Heart left ventricle (tissue), 13 donors: ENCODE data around the gene PRKX.

Source experiments
- POLR2A ChIP-seq, 2 donors: fragments of 450-650 bp; IDR thresholded peaks; one replicate each; pipeline ENCODE4 v1.6.1; 2017; ENCODE audit warnings: antibody characterized with exemption in 2 of 2, mild to moderate bottlenecking in 2 of 2, moderate library complexity in 2 of 2
- TF ChIP-seq, protein P1 (sequence below), 12 donors: fragments of 200-600 bp; sonication (generic) in 4 of 12; IDR thresholded peaks; one replicate each; pipeline versions ENCODE4 v1.5.0 to v1.8.0; 2018 to 2022; ENCODE audit warnings: antibody characterized with exemption in 12 of 12, mild to moderate bottlenecking in 5 of 12
- donor health status: ischemic (EF 13 %, LVEDD 7.1; RV severe dilation, severe dysfunction).
- donor health status: DM: no; HTN: yes; CAD: no.
- donor health status: DM: no; HTN: no; CAD: no.
- donor health status: ischemic (EF 25% LVEDD 6.9; RV normal size, moderate dysfunction).
- donor health status: ischemic (EF 25% LVEDD 5.7; RV mildly dilated, moderate dysfunction).
- donor health status: ischemic (EF 35%, LVEDD 5.7; RV mildly dilated, moderate dysfunction).
- donor health status: nonischemic (EF 11% LVEDD 7.7; RV severe dilation, severe dysfunction).
- donor health status: DM: yes; HTN: yes; CAD: no.
- donor health status: PGD.
- donor health status: ischemic (EF 29% LVEDD 5.4; RV normal size, mild dysfunction).
- donor health status: nonischemic (EF 23%, LVEDD 6.1; RV moderate dilation, normal function).

DNA sequence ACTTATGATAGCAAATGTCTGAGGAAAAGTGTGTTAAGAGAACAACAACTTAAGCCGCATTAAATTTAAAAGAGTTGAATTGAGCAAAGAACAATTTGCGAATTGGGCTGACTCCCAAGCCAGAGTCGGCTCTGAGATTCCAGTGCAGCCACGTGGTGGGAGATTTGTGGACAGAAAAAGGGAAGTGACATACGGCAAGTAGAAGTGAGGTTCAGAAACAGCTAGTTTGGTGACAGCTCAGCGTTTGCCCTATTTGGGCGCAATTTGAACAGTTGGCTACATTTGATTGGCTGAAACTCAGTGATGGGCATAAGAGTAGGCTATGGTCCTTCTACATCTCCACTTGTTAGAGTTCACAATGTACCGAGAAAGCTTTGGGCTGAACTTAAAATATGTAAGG is 124.0 kb downstream of the PRKX start:
- TF ChIP-seq, protein P1, sequence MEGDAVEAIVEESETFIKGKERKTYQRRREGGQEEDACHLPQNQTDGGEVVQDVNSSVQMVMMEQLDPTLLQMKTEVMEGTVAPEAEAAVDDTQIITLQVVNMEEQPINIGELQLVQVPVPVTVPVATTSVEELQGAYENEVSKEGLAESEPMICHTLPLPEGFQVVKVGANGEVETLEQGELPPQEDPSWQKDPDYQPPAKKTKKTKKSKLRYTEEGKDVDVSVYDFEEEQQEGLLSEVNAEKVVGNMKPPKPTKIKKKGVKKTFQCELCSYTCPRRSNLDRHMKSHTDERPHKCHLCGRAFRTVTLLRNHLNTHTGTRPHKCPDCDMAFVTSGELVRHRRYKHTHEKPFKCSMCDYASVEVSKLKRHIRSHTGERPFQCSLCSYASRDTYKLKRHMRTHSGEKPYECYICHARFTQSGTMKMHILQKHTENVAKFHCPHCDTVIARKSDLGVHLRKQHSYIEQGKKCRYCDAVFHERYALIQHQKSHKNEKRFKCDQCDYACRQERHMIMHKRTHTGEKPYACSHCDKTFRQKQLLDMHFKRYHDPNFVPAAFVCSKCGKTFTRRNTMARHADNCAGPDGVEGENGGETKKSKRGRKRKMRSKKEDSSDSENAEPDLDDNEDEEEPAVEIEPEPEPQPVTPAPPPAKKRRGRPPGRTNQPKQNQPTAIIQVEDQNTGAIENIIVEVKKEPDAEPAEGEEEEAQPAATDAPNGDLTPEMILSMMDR (IDR thresholded peaks at IDR 0.05), result no peak
- no peak for TF ChIP-seq POLR2A (IDR thresholded peaks at IDR 0.05)
